ENCODE data around the gene PDK3. TPM values are rescaled to one million over a fixed set of nuclear protein-coding genes. Genes with fewer than 3 reads are reported as not detected.

Gene PDK3
- 10 to 100 TPM; 11.1 to 23.5 (median 16.7) TPM for total RNA-seq

DNA sequence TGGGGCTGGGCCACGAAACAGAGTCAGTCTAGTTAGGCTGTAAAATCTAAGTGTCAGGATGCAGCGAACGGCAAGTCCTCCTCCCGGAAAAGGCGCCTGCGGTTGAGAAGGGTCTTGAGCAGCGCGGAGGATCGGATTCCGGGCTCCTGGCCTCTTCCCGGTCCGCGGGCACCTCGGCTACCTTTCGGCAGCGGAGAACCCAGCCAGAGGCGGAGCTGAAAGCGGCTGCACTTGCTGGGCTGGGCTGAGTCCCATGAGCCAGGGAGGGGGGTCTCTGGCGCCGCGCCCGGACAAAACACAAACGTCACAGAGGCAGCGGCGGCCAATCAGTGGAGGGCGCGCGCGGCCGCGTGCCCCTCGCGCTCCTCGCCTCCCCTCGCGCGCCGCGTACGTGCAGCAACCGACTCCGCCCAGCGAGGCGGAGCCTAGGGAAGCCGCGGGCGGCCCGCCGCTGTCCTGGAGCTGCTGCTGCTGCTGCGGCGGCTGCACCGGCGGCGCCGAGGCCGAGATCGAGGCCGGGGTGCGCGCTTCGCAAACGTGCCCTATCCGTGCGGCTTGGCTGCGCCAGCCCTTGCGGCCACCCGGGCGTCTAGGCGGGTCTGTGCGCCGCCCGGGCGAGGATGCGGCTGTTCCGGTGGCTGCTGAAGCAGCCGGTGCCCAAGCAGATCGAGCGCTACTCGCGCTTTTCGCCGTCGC lies at the start of gene PDK3:
TSS of gene PDK3 (plus strand) at position 451 of the 696 bp plus-strand sequence. CDS start at position 621, 170 bp downstream.
- TF ChIP-seq, protein P1, sequence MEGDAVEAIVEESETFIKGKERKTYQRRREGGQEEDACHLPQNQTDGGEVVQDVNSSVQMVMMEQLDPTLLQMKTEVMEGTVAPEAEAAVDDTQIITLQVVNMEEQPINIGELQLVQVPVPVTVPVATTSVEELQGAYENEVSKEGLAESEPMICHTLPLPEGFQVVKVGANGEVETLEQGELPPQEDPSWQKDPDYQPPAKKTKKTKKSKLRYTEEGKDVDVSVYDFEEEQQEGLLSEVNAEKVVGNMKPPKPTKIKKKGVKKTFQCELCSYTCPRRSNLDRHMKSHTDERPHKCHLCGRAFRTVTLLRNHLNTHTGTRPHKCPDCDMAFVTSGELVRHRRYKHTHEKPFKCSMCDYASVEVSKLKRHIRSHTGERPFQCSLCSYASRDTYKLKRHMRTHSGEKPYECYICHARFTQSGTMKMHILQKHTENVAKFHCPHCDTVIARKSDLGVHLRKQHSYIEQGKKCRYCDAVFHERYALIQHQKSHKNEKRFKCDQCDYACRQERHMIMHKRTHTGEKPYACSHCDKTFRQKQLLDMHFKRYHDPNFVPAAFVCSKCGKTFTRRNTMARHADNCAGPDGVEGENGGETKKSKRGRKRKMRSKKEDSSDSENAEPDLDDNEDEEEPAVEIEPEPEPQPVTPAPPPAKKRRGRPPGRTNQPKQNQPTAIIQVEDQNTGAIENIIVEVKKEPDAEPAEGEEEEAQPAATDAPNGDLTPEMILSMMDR (IDR thresholded peaks at IDR 0.05; ENCODE audit: low read depth) = no peak

DNA sequence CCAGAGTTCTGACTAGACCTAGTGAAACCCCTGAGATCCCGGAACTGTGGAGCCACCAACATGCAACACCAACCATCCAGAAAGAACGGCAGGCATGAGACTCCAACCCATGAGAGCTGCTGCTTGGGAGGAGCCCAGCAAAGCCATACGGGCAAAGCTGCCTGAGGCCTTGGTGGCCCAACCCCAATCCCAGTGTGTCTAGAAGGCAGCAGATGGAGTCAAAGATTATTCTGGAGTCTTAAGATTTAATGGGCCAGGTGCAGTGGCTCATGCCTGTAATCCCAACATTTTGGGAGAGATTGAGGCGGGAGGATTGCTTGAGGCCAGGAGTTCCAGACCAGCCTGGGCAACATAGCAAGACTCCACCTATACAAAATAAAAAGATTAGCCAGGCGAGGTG lies 49.2 kb upstream of the PDK3 start:
- TF ChIP-seq, protein P1 (IDR thresholded peaks at IDR 0.05; ENCODE audit: low read depth) = no peak

DNA sequence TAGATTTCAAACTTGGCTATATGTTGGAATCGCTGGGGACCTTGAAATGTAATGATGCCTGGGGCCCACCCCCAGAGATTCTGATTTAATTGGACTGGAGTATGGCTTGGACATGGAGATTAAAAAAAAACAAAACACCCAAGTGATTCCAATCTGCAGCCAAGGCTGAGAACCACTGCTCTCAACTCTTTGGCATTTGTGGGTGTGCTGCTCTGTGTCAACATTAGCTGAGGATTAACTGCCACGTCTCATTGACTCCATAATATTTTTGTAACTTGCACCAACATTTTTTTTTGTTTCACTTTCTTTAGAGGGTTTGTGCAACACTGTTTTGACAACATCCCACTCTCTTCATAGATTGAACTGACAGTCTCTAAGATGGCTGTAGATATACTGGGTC lies 41.1 kb upstream of the PDK3 start:
- TF ChIP-seq, protein P1 (IDR thresholded peaks at IDR 0.05; ENCODE audit: low read depth) = no peak

DNA sequence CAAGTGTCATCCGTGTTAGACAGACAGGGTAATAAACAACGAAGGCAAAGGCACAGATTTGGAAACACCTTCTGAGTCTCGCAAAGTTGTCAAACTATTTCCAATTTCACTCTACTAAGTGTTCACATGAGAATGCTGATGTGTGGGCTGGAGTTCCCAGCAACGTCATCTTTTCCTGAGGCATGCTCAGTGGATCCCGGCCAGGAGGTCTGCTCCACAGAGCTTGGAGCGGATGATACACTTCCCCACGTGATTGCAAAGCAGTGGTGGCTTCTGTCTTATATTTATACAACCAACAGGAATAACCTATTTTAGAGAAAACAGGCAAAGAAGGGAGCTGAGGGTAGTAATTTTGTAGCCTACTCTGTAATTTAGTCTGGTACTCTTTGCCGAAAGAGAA lies 40.1 kb upstream of the PDK3 start:
- TF ChIP-seq, protein P1 (IDR thresholded peaks at IDR 0.05; ENCODE audit: low read depth) = no peak

DNA sequence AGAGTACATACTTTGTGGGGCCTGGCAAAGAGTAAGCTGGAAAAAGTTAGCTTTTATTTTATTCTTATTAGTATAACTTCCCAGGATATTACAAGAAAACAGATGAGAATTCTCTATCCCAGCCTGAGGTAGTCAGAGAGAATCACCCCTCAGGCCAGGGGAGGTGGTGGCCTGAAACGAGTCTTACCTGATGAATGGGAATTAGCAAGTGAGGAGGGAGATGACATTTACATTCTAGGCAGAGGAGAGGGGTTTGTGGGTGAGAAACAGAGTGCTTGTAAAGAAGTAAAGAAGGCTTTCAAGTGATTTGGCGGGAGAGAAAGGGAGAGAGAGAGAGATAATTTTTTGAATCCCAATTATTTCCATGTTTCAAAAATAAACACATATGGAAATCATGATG lies 39.3 kb upstream of the PDK3 start:
- TF ChIP-seq, protein P1 (IDR thresholded peaks at IDR 0.05; ENCODE audit: low read depth) = no peak

DNA sequence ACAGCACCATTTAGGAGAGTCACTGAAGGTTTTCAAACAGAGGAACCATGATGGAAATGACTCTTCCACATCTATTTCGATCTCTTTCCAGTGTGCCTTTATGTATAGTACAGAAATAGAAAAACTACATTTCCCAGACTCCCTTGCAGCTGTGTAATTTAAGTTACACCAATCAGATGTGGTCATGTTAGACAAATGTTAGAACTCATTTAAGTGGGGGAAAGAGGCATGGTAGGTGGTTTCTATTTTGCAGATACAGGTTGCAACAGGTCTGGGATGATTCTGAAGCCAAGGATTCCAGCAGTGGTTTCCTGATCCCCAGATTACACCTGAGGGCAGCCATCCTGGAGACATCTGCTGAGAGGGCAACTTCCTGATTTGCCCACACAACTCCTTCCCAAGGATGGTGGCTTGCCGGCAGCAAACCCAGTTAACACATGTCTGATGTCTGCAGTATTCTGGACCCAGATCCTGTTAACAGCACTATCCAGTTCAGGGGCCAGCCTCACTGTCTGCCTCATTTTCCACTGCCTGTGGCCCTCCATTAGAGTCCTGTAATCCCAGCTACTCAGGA lies 38.7 kb upstream of the PDK3 start:
- TF ChIP-seq, protein P1 (IDR thresholded peaks at IDR 0.05; ENCODE audit: low read depth) = no peak

DNA sequence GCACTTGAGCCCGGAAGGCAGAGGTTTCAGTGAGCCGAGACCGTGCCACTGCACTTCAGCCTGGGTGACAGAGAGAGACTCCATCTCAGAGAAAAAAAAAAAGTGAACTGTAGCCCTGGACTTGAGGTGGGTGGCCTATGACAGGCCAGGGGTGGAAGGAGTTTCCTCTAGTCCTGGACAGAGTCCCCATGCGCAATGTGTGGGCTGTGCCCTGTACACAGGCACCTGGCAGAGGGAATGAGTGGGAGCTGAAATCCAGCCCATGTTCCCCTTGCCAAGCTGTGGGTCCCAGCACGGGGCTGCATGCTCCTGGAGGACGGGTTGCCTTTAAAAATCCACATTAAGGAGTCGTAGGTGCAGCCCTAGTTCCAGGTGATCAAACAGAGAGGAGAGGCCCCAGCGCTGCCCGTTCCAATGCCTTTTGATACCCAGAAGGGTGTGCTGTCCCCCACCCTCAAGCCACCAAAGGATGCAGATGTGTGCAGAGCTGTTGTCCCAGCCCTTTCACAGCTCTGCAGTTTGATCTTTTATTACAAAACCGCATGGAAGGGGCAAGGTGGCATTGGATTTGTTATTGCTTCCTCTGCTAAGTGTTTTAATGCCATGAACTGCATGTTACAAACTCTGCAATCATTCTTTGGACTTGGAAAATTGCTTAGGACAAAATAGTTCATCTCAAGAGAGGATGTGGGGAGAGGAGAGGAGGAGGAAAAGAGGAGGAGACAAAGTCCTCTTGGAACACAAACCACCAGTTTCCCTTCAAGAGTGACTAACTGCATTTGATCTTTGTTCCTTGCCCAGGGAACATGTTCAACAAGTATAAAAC lies 38.0 kb upstream of the PDK3 start:
- TF ChIP-seq, protein P1 (IDR thresholded peaks at IDR 0.05; ENCODE audit: low read depth) = no peak

All from subcutaneous adipose tissue (tissue), 4 donors.